IMR-90 (cell line): Measurements from ENCODE around the gene PSME4.

Experiments
- RAD21 ChIP-seq: IDR thresholded peaks from 2 replicates; pipeline ENCODE4 v1.6.1; 2012; ENCODE audit warnings: low read length, improper control_type of control experiment
- TF ChIP-seq, protein P1 (sequence below): conservative IDR thresholded peaks from 2 replicates; pipeline ENCODE4 v1.5.1; 2012; ENCODE audit warnings: mild to moderate bottlenecking, low read depth, low read length, improper control_type of control experiment

GRCh38 chr2:53856272-53856671 lies 114.5 kb downstream of the PSME4 start:
- TF ChIP-seq, protein P1, sequence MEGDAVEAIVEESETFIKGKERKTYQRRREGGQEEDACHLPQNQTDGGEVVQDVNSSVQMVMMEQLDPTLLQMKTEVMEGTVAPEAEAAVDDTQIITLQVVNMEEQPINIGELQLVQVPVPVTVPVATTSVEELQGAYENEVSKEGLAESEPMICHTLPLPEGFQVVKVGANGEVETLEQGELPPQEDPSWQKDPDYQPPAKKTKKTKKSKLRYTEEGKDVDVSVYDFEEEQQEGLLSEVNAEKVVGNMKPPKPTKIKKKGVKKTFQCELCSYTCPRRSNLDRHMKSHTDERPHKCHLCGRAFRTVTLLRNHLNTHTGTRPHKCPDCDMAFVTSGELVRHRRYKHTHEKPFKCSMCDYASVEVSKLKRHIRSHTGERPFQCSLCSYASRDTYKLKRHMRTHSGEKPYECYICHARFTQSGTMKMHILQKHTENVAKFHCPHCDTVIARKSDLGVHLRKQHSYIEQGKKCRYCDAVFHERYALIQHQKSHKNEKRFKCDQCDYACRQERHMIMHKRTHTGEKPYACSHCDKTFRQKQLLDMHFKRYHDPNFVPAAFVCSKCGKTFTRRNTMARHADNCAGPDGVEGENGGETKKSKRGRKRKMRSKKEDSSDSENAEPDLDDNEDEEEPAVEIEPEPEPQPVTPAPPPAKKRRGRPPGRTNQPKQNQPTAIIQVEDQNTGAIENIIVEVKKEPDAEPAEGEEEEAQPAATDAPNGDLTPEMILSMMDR = no peak
- no peak for TF ChIP-seq RAD21
